Rectal smooth muscle tissue (tissue), 1 donor: ENCODE data around the gene KIF1A.

Experiments used
- H3K27ac ChIP-seq: one replicate; pipeline ENCODE4 v1.7.0; 2013; ENCODE audit warnings: low read depth, low read length, inconsistent platforms
- H3K27me3 ChIP-seq: one replicate; pipeline ENCODE4 v1.7.0; 2013; ENCODE audit warnings: low read length; ENCODE audit not compliant: control insufficient read depth, insufficient read depth
- H3K36me3 ChIP-seq: one replicate; pipeline ENCODE4 v1.7.0; 2013; ENCODE audit warnings: low read length; ENCODE audit not compliant: control insufficient read depth, insufficient read depth
- H3K4me1 ChIP-seq: one replicate; pipeline ENCODE4 v1.7.0; 2013; ENCODE audit warnings: low read length; ENCODE audit not compliant: control insufficient read depth, insufficient read depth
- H3K4me3 ChIP-seq: one replicate; pipeline ENCODE4 v1.7.0; 2013; ENCODE audit warnings: low read length
- H3K9ac ChIP-seq: one replicate; pipeline ENCODE4 v1.7.0; 2013; ENCODE audit warnings: low read length

Gene KIF1A

GRCh38 chr2:240747256-240747655 is 72.8 kb downstream of the KIF1A start:
- Histone ChIP-seq H3K4me3 (no peak overlapping the region), H3K9ac (no peak overlapping the region), H3K27me3 (no peaks in the 10 kb centered on the region), H3K27ac (no peak overlapping the region), H3K4me1 (no peaks in the 10 kb centered on the region), H3K36me3 (no peaks in the 10 kb centered on the region)

DNA sequence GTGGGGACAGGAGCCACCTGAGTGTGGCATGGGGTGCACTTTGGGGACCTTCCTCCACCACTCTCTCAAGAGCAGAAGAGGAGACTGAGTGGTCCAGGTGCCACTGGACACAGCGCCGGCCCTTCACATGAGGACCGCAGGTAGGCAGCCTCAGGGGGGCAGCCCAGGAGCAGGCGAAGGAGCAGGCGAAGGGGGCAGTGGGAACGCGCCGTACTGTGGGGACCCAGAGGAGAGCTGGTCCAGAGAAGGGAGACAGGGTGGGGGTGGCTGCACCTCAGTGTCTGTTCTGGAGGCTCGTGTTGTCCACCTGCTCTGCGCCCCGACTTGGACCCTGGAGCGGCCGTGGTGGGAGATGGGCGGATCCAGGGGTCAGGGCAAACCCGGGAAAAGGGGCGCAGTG is 73.3 kb downstream of the KIF1A start:
- Histone ChIP-seq H3K9ac (no peak overlapping the region), H3K27me3 (no peaks in the 10 kb centered on the region), H3K36me3 (no peaks in the 10 kb centered on the region), H3K4me3 (no peak overlapping the region), H3K27ac (no peak overlapping the region), H3K4me1 (no peaks in the 10 kb centered on the region)

DNA sequence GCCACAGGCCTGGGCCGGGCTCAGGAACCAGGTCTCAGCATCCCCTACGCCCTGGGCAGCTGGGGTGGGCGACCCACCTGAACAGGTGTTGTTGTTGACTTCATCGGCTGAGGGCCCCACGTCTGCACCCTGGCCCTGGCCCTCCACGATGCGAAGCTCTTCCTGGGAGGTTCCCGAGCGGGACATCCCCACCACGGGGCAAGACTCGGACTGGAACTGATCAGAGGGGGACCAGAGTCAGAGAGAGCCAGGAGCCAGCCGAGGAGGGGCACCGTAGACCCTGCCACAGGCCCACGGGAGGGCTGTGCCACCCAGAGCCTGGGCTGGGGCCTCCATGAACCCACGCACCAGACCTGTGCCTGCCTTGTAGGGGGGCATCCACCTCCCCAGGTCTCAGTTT is 74.1 kb downstream of the KIF1A start:
- Histone ChIP-seq H3K4me3 (no peak overlapping the region), H3K36me3 (no peaks in the 10 kb centered on the region), H3K4me1 (no peaks in the 10 kb centered on the region), H3K27ac (no peak overlapping the region), H3K9ac (no peak overlapping the region), H3K27me3 (no peaks in the 10 kb centered on the region)

DNA sequence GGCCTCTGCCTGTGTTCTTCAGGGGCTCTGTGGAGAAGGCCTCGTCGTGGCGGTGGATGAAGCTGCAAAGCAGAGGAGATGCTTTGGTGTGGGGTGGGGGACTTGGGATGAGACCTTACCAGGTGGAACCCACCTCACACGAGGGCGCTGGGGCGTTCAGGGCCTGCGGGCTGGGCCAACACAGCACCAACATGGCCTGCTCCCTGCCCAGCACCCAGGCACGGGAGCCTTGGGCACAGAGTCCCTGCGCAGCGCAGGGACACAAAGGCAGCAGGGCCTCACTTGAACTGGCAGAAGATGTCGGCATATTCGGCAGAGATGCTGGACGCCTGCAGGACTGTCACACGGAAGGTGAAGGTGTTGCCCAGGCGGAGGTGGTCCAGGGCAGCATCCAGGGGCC is 74.6 kb downstream of the KIF1A start:
- no peaks in the 10 kb centered on the region for H3K4me1 ChIP-seq
- no peak overlapping the region for H3K4me3 ChIP-seq
- H3K27me3 ChIP-seq = no peaks in the 10 kb centered on the region
- no peak overlapping the region for H3K27ac ChIP-seq
- no peaks in the 10 kb centered on the region for H3K36me3 ChIP-seq
- H3K9ac ChIP-seq = no peak overlapping the region

DNA sequence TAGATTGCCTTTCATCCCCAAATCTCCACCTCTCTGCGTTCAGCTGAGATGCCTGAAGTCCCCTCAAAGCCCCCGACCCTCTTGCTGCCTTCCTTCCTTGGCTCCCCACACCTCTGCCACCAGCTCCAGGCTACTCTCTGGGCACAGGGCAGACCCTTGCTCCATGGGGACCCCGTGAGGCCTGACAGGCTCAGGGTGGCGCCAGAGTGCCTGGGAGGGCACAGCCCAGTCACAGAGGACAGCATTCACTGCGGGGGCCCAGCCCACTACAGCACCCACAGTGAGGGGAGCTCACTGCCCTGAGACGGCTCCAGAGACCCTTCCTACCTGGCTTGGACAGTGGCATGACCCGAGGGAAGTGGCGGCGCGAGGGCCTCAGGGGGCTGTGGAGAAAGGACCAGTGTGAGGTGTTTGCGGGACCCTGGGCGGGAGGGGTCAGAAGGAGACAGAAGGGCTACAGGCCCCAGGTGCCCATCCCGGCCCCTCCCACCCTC is 77.4 kb downstream of the KIF1A start:
- H3K4me1 ChIP-seq = peaks cover 3% of the 10 kb centered on the region
- no peak overlapping the region for H3K9ac ChIP-seq
- no peak overlapping the region for H3K27ac ChIP-seq
- no peaks in the 10 kb centered on the region for H3K36me3 ChIP-seq
- no peak overlapping the region for H3K4me3 ChIP-seq
- no peaks in the 10 kb centered on the region for H3K27me3 ChIP-seq

- Histone ChIP-seq H3K27ac (no peak overlapping the region), H3K27me3 (no peaks in the 10 kb centered on the region), H3K9ac (no peak overlapping the region), H3K4me1 (peaks cover 6% of the 10 kb centered on the region), H3K4me3 (no peak overlapping the region), H3K36me3 (no peaks in the 10 kb centered on the region)
Observed at GRCh38 chr2:240741091-240741490, 78.9 kb downstream of the KIF1A start.

DNA sequence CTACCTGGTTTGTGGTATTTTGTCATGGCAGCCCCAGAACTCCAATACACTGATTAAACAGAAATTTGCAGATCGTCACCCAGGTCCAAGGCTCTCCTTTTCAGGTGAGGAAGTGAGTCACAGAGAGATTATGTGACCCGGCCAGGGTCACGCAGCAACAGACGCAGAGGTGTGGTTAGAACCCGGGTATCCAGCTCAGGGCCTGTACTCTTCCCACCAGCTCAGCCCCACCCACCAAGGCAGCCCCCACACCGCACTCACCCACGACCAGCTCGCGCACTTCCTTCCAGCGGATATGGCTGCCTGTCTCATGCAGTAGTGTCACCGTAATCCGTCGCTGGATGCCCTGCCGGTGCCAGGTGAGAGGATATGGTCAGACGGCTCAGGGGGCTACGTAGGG is 80.2 kb downstream of the KIF1A start:
- H3K36me3 ChIP-seq = no peaks in the 10 kb centered on the region
- peaks cover 6% of the 10 kb centered on the region for H3K4me1 ChIP-seq
- no peak overlapping the region for H3K27ac ChIP-seq
- H3K4me3 ChIP-seq = no peak overlapping the region
- no peak overlapping the region for H3K9ac ChIP-seq
- no peaks in the 10 kb centered on the region for H3K27me3 ChIP-seq

GRCh38 chr2:240737958-240738357 is 82.1 kb downstream of the KIF1A start:
- no peak overlapping the region for H3K27ac ChIP-seq
- no peaks in the 10 kb centered on the region for H3K27me3 ChIP-seq

DNA sequence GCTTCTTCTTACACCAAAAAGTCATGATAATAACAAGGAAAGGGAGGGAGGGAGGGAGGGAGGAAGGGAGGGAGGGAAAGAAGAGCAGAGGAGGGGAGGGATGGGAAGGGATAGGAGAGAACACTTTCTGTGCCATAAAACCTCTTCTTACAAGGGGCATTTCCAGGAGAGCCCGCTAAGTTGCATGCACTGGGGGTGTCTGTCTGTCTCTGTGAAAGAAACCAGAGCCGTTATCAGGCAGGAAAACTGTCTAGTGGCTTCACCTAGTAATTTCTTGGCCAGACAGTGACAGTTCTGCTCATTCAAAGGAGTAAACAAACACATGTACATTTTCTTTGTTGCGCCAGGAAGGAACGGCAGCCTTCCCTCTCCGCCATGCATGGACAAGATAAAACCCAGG is 82.5 kb downstream of the KIF1A start:
- Histone ChIP-seq H3K27ac (no peak overlapping the region), H3K9ac (no peak overlapping the region), H3K27me3 (no peaks in the 10 kb centered on the region), H3K4me3 (no peak overlapping the region), H3K4me1 (peaks cover 6% of the 10 kb centered on the region), H3K36me3 (no peaks in the 10 kb centered on the region)

More at GRCh38 chr2:240737958-240738357, 82.1 kb downstream of the KIF1A start:
- peaks cover 6% of the 10 kb centered on the region for H3K4me1 ChIP-seq
- H3K36me3 ChIP-seq = no peaks in the 10 kb centered on the region
- no peak overlapping the region for H3K9ac ChIP-seq
- no peak overlapping the region for H3K4me3 ChIP-seq

DNA sequence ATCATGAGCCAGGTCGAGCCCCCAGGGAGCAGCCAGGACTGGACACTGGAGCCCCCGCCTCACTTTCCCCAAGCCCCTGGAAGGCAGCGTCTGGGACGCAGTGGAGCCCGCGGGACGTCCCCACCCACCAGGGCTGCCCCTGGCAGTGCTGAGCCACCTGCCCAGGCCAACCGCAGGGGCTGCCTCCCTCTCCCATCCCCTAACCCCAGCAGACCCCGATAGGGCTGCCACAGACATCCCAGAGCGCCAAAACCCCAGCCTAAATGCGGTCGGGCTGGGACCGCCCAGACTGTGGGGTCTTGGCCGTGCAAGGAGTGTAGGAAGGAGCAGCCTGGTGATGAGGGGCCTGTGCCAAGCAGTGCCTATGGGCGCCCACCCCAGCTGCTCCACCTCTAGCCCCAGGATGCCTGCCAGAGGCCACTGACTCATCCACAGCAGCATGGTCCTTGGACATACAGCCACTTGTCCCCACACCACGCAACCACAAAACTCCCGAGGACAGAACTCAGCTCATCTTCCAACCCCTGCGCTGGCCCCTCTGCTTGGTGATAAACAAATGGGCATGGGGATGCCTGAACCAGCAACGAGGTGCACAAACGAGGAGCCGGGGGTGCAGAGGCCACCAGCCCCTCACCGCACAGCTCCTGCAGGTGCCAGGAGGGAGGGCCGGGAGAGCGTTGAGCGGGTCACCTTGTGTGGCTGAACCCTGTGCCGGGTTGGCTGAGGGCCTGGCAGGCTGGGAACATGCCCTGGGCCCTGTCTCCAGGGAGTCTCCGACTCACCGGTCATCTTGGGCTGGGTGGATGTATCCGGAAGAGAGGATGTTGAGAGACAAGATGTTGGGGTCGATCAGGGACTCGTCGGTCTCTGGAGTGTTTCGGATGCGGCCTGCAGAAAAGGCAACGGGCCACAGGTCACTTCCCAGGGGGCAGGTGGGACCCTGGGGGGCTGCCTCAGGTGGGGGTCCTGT is 83.5 kb downstream of the KIF1A start:
- Histone ChIP-seq H3K27me3 (no peaks in the 10 kb centered on the region), H3K4me1 (peaks cover 6% of the 10 kb centered on the region), H3K27ac (no peak overlapping the region), H3K36me3 (no peaks in the 10 kb centered on the region), H3K9ac (no peak overlapping the region), H3K4me3 (no peak overlapping the region)

DNA sequence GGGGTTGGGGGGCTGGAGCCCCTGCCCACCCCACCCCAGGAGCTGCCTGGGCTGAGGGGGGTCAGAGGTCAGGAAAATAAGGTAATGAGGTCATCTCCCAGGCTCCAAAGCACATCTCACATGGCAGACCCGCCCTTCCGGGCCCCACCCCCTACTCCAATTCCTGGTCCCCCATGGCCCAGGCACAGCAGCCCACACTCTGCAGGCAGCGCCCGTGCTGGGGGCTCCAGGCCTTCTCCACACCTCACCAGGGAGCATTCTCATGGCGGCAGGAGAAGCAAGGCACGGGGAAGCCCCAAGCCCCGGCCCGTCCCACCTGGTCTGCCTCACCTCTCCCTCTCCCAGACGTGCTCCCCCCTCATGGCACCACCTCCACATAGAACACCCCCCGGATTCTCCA is 84.5 kb downstream of the KIF1A start:
- no peak overlapping the region for H3K4me3 ChIP-seq
- H3K27ac ChIP-seq = no peak overlapping the region
- H3K36me3 ChIP-seq = no peaks in the 10 kb centered on the region
- peaks cover 3% of the 10 kb centered on the region for H3K27me3 ChIP-seq
- no peak overlapping the region for H3K9ac ChIP-seq
- H3K4me1 ChIP-seq = peaks cover 6% of the 10 kb centered on the region

DNA sequence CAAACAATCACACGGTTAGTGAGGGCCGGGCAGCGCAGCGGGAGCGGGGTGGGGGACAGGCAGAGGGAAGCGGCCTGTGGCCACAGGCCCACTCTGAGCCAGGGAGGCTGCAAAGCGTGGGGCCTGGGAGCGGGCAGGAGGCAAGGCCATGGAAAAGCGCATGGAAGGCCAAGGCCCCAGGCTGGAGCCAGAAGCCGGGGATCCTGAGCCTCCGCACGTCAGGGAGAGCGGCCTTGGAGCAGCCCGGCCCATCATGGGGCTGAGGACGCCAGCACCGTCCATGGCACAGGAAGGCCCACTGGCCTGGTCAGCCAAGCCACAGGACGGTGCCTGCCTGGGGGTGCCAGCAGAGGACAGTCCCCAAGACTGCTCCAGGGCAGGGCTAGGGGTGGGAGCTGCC is 85.3 kb downstream of the KIF1A start:
- H3K4me1 ChIP-seq = peaks cover 6% of the 10 kb centered on the region
- no peaks in the 10 kb centered on the region for H3K36me3 ChIP-seq
- no peak overlapping the region for H3K4me3 ChIP-seq
- peaks cover 3% of the 10 kb centered on the region for H3K27me3 ChIP-seq
- no peak overlapping the region for H3K9ac ChIP-seq
- H3K27ac ChIP-seq = no peak overlapping the region
